HL-60 (cell line): ENCODE results near the gene ASPSCR1.

ENCODE experiments used
- DNase-seq, 2 experiments: peaks; one replicate each; pipeline ENCODE4 v3.0.0-alpha.2; 2010 to 2020; ENCODE audit warnings: low read depth in 1 of 2, low spot score in 1 of 2
- H3K27ac ChIP-seq: fragments of 250-450 bp; sonication (Bioruptor Pico); replicated peaks from 2 replicates; pipeline ENCODE4 v1.5.1; 2020; ENCODE audit warnings: mild to moderate bottlenecking, moderate library complexity
- H3K27me3 ChIP-seq: fragments of 250-450 bp; sonication (Bioruptor Pico); 2 replicates; pipeline ENCODE4 v1.5.1; 2021; ENCODE audit warnings: mild to moderate bottlenecking, moderate library complexity; ENCODE audit not compliant: insufficient read depth, poor library complexity, severe bottlenecking
- H3K4me3 ChIP-seq: replicated peaks from 2 replicates; pipeline ENCODE4 v1.5.1; 2011; ENCODE audit warnings: mild to moderate bottlenecking, control low read depth, low read length; ENCODE audit not compliant: insufficient read depth
- CTCF ChIP-seq: IDR thresholded peaks from one replicate; pipeline ENCODE4 v1.5.1; 2011; ENCODE audit warnings: low read length, control low read depth, inconsistent platforms; ENCODE audit not compliant: insufficient read depth
- GABPA ChIP-seq: IDR thresholded peaks from 2 replicates; pipeline ENCODE4 v1.6.1; 2012; ENCODE audit warnings: low read depth
- POLR2AphosphoS5 ChIP-seq: IDR thresholded peaks from 2 replicates; pipeline ENCODE4 v1.6.1; 2012; ENCODE audit warnings: low read depth
- REST ChIP-seq: IDR thresholded peaks from 2 replicates; pipeline ENCODE4 v1.6.1; 2012; ENCODE audit warnings: low read depth; ENCODE audit not compliant: insufficient replicate concordance
- SPI1 ChIP-seq: IDR thresholded peaks from 2 replicates; pipeline ENCODE4 v1.6.1; 2012; ENCODE audit warnings: low read depth, mild to moderate bottlenecking, borderline replicate concordance

Gene ASPSCR1

GRCh38 chr17:82025401-82026107 is 48.1 kb downstream of the ASPSCR1 start:
- Histone ChIP-seq H3K4me3 (no peak overlapping the region), H3K27ac (no peak overlapping the region), H3K27me3 (no peaks in the 10 kb centered on the region)
- no peak for TF ChIP-seq POLR2AphosphoS5
- no peak for TF ChIP-seq GABPA
- TF ChIP-seq CTCF: no peak
- TF ChIP-seq REST: no peak
- no peak for TF ChIP-seq SPI1
- no peak for DNase-seq

- no peak for DNase-seq
- Histone ChIP-seq H3K4me3 (no peak overlapping the region), H3K27ac (no peak overlapping the region), H3K27me3 (no peaks in the 10 kb centered on the region)
- TF ChIP-seq POLR2AphosphoS5 (no peak), SPI1 (no peak), REST (no peak), GABPA (no peak)
Measured at GRCh38 chr17:82028246-82028645, 50.8 kb downstream of the ASPSCR1 start.

- DNase-seq: no peak
- no peak overlapping the region for H3K4me3 ChIP-seq
- TF ChIP-seq POLR2AphosphoS5 (no peak), SPI1 (no peak), GABPA (no peak), REST (no peak), CTCF (no peak)
- no peak overlapping the region for H3K27ac ChIP-seq
- H3K27me3 ChIP-seq: no peaks in the 10 kb centered on the region
Measured at GRCh38 chr17:82028966-82029365, 51.5 kb downstream of the ASPSCR1 start.
